LHCN-M2 (cell line): ENCODE data around the gene HSPBP1. TPM values are rescaled to one million over a fixed set of nuclear protein-coding genes. Genes with fewer than 3 reads are reported as not detected.
A peak's percentile ranks its signal among the peaks of the same experiment; 100 is the strongest.

ENCODE experiments used
- DNase-seq: peaks from one replicate; pipeline ENCODE4 v3.0.0-alpha.2; 2012; ENCODE audit warnings: low read depth
- total RNA-seq: library from RNA; depleted of rRNA; stranded (reverse); fragments of >200 nt; gene quantifications from 2 replicates; pipeline ENCODE4 v1.2.3, GENCODE V29; 2014

Gene HSPBP1
- total RNA-seq, 1 experiment from 2014 or later: 49.8 TPM

DNA sequence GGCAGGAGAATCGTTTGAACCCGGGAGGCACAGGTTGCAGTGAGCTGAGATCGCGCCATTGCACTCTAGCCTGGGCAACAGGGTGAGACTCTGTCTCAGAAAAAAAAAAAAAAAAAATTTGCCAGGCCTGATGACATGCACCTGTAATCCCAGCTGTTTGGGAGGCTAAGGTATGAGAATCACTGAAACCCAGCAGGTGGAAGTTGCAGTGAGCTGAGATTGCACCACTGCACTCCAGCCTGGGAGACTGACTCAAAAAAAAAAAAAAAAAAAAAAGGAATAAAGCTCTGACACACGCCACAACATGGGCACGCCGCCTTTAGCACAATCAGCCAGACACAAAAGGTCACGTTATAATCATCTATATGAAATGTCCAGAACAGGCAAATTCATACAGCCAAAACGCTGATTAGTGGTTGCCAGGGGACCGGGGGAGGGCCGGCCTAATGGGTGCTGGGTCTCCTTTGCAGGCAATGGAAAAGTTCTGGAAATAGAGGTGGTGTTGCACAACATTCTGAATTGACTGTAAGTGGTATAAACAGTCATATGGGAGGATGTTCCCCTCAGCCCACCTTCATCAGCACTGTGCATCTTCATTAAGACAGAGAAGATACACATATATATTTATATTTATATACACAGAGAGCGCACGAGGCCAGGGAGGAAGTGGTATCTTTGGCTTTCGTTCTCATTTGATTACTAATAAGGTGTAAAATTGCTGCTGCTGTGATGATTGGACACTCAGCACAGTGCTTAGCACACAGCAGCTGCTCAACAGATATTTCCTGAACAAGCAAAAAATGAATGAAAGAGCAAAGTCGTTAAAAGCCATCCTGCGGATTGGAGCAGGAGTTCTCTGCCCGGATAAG is 3.8 kb downstream of the HSPBP1 start:
- no peak for DNase-seq

DNA sequence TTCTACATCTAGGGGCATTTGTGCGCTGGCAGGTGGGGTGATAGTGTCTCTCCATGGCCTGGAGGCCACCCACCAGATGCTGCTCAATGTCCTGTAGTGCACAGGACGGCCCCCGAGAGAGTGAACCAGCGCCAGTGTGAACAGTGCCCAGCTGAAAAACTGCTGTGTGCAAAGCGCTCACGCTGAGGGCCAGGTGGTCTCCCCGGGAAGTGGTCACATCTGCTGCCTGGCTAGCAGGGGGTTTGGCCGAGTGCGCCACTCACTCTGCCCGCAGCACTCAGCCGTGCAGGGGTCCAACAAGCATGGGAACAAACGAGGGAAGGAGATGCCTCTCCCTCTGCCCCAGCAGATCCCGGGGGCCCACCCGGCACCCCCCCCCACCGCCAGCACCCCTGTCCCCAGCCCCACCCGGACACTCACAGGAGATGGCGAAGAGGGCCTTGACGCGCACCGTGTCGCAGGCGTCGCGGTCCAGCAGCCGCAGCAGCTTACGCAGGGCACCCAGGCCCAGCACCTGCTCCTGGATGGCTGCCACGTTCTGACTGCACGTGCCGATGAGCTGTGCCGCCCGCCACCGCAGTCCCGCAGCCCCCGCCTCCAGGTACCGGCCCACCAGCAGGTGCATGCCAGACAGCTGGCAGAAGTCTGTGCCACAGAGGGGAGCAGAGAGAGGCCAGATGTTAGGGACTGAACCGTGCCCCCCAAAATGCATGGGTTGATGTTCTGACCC is 5.8 kb downstream of the HSPBP1 start:
- no peak for DNase-seq

DNA sequence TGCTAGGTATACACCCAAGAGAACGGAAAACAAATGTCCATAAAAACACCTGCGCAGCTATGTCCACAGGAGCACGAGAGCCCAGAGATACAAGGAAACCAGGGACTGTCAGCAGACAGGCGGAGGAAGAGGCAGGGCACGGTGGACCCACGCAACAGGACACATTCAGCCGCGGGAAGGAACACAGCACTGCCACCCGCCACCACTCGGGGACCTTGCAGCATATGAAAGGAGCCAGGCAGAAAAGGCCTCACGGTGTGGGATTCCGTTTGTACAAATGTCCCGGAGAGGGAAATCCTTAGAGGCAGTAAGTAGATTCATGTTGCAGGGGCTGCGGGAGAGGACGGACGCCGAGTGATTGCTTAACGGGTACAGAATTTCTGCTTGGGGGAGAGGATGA is 7.8 kb downstream of the HSPBP1 start:
- DNase-seq: no peak

DNA sequence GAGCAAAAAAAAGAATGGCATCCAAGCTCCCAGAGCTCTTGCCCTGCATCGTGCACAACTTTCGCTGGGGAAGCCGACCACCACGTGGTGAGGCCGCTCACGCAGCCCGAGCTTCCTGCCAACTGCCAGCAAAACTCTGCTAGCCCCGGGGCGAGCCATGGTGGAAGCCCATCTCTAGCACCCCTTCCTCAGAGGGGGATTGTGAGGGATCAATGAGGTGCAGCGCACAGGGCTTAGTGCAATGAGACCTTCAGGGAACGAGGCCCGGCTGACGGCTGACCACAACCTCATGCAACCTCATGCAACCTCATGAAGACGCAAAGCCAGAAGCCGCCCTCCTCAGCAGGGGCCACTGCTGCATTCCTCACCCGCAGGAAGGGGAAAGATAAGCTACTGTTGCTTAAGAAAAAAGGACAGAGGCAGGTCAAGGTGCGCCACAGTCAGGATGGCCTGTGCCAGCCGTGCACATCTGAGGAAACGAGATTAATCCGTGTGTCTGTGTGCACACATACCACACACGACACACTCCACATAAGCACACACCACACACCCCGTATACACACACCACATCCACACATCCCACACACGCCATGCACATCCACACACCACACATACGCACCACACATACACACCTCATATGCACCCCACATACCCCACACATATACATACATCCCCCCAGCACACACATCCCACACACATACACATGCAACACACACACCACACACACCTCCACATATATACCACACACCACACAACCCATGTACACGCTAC is 9.6 kb downstream of the HSPBP1 start:
- no peak for DNase-seq

- no peak for DNase-seq
Measured at GRCh38 chr19:55269299-55269698, 10.6 kb downstream of the HSPBP1 start.

GRCh38 chr19:55266840-55267239 is 13.1 kb downstream of the HSPBP1 start:
- DNase-seq: no peak

DNA sequence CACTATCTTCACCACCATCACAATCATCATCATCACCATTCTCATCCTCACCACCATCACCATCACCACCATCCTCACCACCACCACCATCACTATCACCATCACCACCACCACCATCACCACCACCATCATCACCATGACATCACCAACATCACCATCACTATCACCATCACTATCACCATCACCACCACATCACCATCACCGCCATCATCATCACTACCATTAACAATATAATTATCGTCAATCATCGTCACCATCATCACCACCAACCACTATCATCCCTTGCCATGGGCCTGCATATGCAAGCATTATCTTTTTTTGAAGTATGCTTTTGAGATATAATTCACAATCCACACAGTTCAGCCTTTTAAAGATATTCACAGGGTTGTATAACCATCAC is 13.5 kb downstream of the HSPBP1 start:
- DNase-seq: no peak

GRCh38 chr19:55265723-55266386 is 14.1 kb downstream of the HSPBP1 start:
- no peak for DNase-seq

DNA sequence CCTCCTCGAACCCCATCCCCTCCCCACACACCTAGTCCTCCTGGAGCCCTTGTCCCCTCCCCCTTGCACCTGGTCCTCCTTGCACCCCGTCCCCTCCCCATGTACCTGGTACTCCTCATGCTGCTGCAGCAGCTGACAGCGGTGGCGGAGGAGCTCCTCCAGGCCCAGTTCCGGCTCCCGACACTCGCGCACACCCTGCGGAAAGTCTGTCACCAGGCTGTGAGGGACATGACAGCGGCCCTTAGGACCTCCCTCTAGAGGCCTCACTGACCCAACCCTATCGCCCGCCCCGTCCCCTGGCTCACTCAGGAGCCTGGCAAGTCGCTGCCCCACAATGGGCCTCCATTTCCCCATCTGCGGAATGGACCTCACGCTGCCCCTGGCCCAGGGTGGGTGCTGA is 14.7 kb downstream of the HSPBP1 start:
- DNase-seq: no peak

DNA sequence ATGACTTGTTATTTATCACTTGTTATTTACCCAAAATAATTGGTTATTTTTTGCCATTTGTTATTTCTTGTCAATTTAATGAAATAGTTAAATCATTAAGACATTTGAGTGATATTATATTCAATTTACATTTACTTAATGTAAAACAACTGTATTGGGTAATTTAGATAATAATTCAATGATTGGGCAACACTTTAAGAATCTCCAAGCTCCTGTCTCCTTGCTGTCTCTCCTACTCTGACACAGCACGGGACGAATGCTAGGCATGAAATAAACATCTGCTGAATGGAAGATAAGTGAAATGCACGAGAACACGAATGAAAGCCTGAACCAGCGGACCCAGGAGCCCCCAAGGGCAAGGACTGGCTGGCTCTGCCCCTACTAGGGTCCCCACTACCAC is 15.4 kb downstream of the HSPBP1 start:
- DNase-seq: no peak

- no peak for DNase-seq
Measured at GRCh38 chr19:55262359-55262758, 17.6 kb downstream of the HSPBP1 start.

- DNase-seq: no peak
Measured at GRCh38 chr19:55261671-55262126, 18.2 kb downstream of the HSPBP1 start.

GRCh38 chr19:55259540-55260210 is 20.2 kb downstream of the HSPBP1 start:
- DNase-seq: no peak

- peak; percentile 99 for DNase-seq
Measured at GRCh38 chr19:55258828-55259539, 20.9 kb downstream of the HSPBP1 start, which contains the start of gene PPP6R1. Gene PPP6R1, minus strand, starts transcription at chr19:55259017. Its CDS starts 11,914 bp downstream, at chr19:55247103.

GRCh38 chr19:55258476-55258827 is 21.5 kb downstream of the HSPBP1 start:
- no peak for DNase-seq

DNA sequence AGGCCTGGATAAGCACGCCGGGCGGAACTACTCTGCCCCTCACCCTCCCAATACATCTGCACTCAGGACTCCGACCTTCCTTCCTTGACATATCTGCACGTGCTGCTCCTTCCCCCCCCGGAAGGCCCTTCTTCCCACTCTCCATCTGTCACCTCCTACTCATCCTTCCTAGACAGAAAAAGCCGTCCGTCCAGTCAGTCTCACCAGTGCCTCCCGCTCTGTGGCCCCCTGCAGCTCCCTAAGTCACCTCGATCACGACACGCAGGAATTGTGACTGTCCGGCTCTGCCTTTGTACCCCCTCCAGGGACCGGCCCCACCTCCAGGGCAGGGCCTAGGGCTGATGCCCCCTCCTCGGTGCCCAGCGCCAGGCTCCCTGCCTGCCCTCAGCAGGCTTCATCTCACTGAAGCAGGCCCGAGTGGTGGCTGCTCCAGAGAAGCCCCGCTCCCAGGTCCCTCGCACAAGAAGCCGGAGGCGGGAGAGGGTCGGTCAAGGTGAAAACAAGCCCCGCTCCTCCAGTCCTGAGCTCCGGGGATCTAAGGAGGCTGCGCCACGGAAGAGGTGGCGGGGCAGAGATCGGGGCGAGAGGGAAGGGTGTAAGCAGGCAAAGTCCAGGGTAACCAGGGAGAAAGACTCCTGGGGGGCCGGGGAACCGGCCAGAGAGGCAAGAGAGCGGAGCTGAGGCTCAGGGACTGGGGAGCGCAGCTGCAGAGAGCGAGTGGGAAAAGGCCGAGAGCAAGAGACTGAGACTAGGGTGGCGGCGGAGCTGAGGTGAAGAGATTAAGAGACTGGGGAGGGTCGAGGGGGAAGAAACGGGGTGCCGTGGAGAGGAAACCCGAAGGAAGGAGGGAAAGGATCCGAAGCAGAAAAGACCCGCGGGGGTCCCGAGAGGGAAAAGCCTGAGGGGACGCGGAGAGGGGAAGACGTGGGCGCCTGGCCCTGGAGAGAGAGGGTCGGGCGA is 22.2 kb downstream of the HSPBP1 start:
- DNase-seq: peak; percentile 26

- DNase-seq: no peak
Measured at GRCh38 chr19:55256562-55257460, 23.1 kb downstream of the HSPBP1 start.
